ENCODE results near the gene UST. TPM values are rescaled to one million over a fixed set of nuclear protein-coding genes. Genes with fewer than 3 reads are reported as not detected.

UST gene
- total RNA-seq, 2 donors from 2014 or later = 24.2 to 30.8 TPM

- no peak for TF ChIP-seq CTCF (IDR thresholded peaks at IDR 0.05)
- ATAC-seq (ENCODE audit: insufficient number of reproducible peaks, low FRiP score, low read depth) (no peak), DNase-seq (ENCODE audit: low spot score) (no peak)
- Histone ChIP-seq H3K36me3 (no peaks in the 10 kb centered on the region), H3K27me3 (replicated peaks; ENCODE audit: insufficient read depth) (no peaks in the 10 kb centered on the region), H3K27ac (no peak overlapping the region), H3K4me3 (no peak overlapping the region), H3K9me3 (no peaks in the 10 kb centered on the region), H3K4me1 (ENCODE audit: control insufficient read depth in 1 of 2, low read depth in 2 of 2) (peaks cover 0 to 3% of the 10 kb centered on the region in 2 donors)
These were observed 10.8 kb upstream of the UST start for GRCh38 chr6:148735989-148736388.

DNA sequence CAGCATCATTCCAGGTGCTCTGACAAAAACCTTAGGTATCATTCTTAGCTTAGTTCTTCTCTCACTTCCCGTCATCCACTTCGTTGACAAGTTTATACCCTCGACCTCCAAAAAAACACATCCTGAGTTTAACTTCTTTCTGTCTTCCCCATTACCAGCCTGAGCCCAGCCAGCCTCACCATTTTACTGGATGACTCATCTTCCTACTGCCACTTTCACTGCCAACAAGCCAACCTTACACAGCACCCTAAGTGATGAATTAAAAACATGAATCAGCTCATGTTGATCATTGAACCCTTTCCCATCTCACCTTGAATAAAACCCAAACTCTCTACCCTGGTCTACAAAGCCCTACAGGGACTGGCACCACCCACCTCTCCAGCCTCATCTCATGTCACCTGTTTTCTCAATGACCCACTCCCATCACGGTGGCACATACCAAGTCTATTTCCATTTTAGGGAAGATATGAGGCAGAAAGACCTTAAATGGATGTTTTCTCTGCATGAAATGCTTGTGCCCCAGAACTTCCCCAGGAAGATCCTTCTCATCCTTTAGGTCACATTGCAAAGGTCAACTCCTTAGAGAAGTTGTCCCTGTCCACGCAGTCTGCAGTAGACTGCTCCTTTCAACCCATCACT lies 9.9 kb upstream of the UST start:
- peak; percentile 52 for ATAC-seq (ENCODE audit: insufficient number of reproducible peaks, low FRiP score, low read depth)
- Histone ChIP-seq H3K9me3 (no peaks in the 10 kb centered on the region), H3K36me3 (no peaks in the 10 kb centered on the region), H3K27me3 (replicated peaks; ENCODE audit: insufficient read depth) (no peaks in the 10 kb centered on the region), H3K4me1 (ENCODE audit: control insufficient read depth in 1 of 2, low read depth in 2 of 2) (peaks cover 0 to 3% of the 10 kb centered on the region in 2 donors), H3K27ac (no peak overlapping the region), H3K4me3 (no peak overlapping the region)
- TF ChIP-seq CTCF (IDR thresholded peaks at IDR 0.05) = no peak
- no peak for DNase-seq (ENCODE audit: low spot score)

DNA sequence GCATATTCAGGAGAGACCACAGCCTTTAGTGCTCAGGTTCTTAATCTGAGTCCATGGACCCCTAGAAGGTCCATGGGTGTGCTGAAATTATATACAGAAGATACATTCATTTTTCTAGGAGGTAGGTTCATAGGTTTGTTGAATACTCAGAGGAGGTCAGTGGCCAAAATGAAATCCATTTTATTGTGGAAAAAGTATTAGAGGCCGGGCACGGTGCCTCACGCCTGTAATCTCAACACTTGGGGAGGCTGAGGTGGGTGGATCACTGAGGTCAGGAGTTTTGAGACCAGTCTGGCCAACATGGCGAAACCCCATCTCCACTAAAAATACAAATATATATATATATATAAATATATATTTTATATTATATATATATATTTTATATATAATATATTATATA lies 9.0 kb upstream of the UST start:
- DNase-seq (ENCODE audit: low spot score) = no peak
- Histone ChIP-seq H3K27ac (no peak overlapping the region), H3K4me1 (ENCODE audit: control insufficient read depth in 1 of 2, low read depth in 2 of 2) (peaks cover 0 to 3% of the 10 kb centered on the region in 2 donors), H3K36me3 (no peaks in the 10 kb centered on the region), H3K4me3 (no peak overlapping the region), H3K27me3 (replicated peaks; ENCODE audit: insufficient read depth) (no peaks in the 10 kb centered on the region), H3K9me3 (no peaks in the 10 kb centered on the region)
- no peak for TF ChIP-seq CTCF (IDR thresholded peaks at IDR 0.05)
- ATAC-seq (ENCODE audit: insufficient number of reproducible peaks, low FRiP score, low read depth) = no peak

- H3K36me3 ChIP-seq = no peaks in the 10 kb centered on the region
- H3K27ac ChIP-seq = no peak overlapping the region
- no peaks in the 10 kb centered on the region for H3K27me3 ChIP-seq (replicated peaks; ENCODE audit: insufficient read depth)
- DNase-seq (ENCODE audit: low spot score) (no peak), ATAC-seq (ENCODE audit: insufficient number of reproducible peaks, low FRiP score, low read depth) (no peak)
- no peaks in the 10 kb centered on the region for H3K9me3 ChIP-seq
- H3K4me1 ChIP-seq (ENCODE audit: control insufficient read depth in 1 of 2, low read depth in 2 of 2) = peaks cover 0 to 3% of the 10 kb centered on the region in 2 donors
- H3K4me3 ChIP-seq = no peak overlapping the region
- no peak for TF ChIP-seq CTCF (IDR thresholded peaks at IDR 0.05)
These were observed 7.6 kb upstream of the UST start for GRCh38 chr6:148738946-148739821.

DNA sequence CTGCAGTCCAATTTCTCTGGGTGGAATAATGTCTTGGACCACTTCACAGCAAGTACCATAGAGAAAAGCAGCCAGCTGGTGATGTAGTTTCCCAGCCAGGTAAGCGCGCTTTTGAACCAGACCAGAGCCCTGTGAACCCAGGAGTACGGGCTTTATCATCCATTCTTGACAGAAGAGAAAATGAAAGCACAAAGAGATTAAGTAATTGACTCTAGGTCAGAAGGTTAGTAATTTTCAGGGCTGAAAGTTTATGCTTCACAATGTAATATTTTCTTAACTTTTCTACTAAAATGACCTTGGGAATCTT lies 7.1 kb upstream of the UST start:
- H3K36me3 ChIP-seq = no peaks in the 10 kb centered on the region
- H3K27ac ChIP-seq = no peak overlapping the region
- H3K27me3 ChIP-seq (replicated peaks; ENCODE audit: insufficient read depth) = no peaks in the 10 kb centered on the region
- H3K4me1 ChIP-seq (ENCODE audit: control insufficient read depth in 1 of 2, low read depth in 2 of 2) = peaks cover 0 to 3% of the 10 kb centered on the region in 2 donors
- no peak for ATAC-seq (ENCODE audit: insufficient number of reproducible peaks, low FRiP score, low read depth)
- H3K4me3 ChIP-seq = no peak overlapping the region
- H3K9me3 ChIP-seq = no peaks in the 10 kb centered on the region
- TF ChIP-seq CTCF (IDR thresholded peaks at IDR 0.05) = no peak
- no peak for DNase-seq (ENCODE audit: low spot score)

All from thoracic aorta (tissue), 2 donors.